GM12873 (cell line): ENCODE data around the gene POLRMT.

Experiments used
- TF ChIP-seq, protein P1 (sequence below): IDR thresholded peaks from 2 replicates; pipeline ENCODE4 v1.5.1; 2012; ENCODE audit warnings: low read depth, mild to moderate bottlenecking, moderate library complexity, low read length, control low read depth; ENCODE audit not compliant: insufficient read depth; ENCODE audit errors: missing control alignments

POLRMT gene

GRCh38 chr19:575527-576506 is 57.5 kb downstream of the POLRMT start:
- TF ChIP-seq, protein P1, sequence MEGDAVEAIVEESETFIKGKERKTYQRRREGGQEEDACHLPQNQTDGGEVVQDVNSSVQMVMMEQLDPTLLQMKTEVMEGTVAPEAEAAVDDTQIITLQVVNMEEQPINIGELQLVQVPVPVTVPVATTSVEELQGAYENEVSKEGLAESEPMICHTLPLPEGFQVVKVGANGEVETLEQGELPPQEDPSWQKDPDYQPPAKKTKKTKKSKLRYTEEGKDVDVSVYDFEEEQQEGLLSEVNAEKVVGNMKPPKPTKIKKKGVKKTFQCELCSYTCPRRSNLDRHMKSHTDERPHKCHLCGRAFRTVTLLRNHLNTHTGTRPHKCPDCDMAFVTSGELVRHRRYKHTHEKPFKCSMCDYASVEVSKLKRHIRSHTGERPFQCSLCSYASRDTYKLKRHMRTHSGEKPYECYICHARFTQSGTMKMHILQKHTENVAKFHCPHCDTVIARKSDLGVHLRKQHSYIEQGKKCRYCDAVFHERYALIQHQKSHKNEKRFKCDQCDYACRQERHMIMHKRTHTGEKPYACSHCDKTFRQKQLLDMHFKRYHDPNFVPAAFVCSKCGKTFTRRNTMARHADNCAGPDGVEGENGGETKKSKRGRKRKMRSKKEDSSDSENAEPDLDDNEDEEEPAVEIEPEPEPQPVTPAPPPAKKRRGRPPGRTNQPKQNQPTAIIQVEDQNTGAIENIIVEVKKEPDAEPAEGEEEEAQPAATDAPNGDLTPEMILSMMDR, result no peak

- TF ChIP-seq, protein P1, result no peak
Observed at GRCh38 chr19:574658-575526, 58.4 kb downstream of the POLRMT start.

GRCh38 chr19:573519-573825 is 59.9 kb downstream of the POLRMT start:
- TF ChIP-seq, protein P1, result no peak

- TF ChIP-seq, protein P1, result no peak
Observed at GRCh38 chr19:572743-573518, 60.4 kb downstream of the POLRMT start.

GRCh38 chr19:572140-572742 is 61.1 kb downstream of the POLRMT start, which contains the start of gene BSG:
BSG (plus strand) TSS chr19:572596; CDS start chr19:572635, 39 bp downstream.
- TF ChIP-seq, protein P1, result no peak

GRCh38 chr19:571566-571974 is 61.8 kb downstream of the POLRMT start:
- TF ChIP-seq, protein P1, result no peak
